HG03469 (cell line): ENCODE data around the gene EVA1A.
"Not testable (repeated sequence)": the region's sequence is repeated elsewhere in the genome, so short reads cannot be mapped to it uniquely, and the experiment has no call there.

Experiments
- ATAC-seq: cut with Tn5 transposase; IDR thresholded peaks from one replicate; pipeline ENCODE4 v1.9.1; 2021; ENCODE audit warnings: mild to moderate bottlenecking, moderate library complexity, moderate number of reproducible peaks; ENCODE audit not compliant: unreplicated experiment

The EVA1A gene

GRCh38 chr2:75489721-75490120, 71.0 kb downstream of the EVA1A start:
- no peak for ATAC-seq

DNA sequence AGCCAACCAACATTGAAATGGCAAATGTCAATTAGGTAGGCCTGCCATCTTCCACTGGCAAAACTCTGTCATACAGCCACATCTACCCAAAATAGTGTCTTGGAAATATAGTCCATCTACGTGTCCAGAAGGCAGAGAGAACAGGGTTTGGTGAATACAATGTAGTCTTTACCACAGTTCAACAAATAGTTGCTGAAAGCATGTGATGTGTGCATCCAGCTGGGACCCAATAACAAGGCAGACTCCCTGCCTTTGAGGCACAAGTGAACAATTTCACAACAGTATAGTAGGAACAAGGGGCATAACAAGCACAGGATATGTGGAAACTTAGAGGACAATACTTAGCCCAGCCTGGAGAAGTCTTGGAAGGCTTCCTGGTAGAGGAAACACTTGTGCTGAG, 72.6 kb downstream of the EVA1A start:
- ATAC-seq, result no peak

- not testable (repeated sequence) for ATAC-seq
These were observed 74.0 kb downstream of the EVA1A start for GRCh38 chr2:75486735-75487134.

DNA sequence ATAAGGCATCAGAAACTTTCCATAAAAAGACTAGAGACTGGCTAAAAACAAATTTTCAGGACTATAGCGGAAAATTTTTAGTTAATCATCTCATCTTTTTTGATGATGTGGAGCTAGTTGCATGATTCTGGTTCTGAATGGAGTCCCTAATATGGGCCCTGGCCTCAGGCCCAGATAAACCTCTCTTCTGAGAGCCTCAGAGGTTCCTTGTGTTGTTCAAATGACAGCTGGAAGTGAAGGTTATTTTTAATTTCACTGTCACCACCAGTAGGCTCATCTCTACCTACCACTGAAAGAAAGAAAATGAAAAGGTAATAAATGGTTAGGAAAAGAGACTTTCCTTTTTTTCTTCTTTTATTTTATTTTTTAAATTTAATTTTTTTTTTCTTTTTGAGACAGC, 75.9 kb downstream of the EVA1A start:
- no peak for ATAC-seq

DNA sequence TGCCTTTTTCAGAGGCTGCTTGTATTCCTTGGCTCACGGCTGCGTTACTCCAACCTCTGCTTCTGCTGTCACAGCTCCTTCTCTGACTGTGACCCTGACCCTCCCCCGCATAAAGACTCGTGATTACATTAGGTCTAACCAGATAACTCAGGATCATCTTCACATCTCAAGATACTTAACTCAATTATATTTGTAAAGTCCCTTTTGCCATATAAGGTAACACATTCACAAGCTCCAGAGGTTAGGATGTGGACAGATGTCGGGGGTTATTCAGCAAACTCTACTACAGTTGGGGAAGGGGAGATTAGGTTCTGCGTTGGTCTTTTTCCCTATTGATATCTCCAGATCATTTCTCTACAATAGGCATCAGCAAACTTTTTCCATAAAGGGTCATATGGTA, 76.9 kb downstream of the EVA1A start:
- no peak for ATAC-seq

- ATAC-seq, result no peak
These were observed 78.3 kb downstream of the EVA1A start for GRCh38 chr2:75482398-75482797.

DNA sequence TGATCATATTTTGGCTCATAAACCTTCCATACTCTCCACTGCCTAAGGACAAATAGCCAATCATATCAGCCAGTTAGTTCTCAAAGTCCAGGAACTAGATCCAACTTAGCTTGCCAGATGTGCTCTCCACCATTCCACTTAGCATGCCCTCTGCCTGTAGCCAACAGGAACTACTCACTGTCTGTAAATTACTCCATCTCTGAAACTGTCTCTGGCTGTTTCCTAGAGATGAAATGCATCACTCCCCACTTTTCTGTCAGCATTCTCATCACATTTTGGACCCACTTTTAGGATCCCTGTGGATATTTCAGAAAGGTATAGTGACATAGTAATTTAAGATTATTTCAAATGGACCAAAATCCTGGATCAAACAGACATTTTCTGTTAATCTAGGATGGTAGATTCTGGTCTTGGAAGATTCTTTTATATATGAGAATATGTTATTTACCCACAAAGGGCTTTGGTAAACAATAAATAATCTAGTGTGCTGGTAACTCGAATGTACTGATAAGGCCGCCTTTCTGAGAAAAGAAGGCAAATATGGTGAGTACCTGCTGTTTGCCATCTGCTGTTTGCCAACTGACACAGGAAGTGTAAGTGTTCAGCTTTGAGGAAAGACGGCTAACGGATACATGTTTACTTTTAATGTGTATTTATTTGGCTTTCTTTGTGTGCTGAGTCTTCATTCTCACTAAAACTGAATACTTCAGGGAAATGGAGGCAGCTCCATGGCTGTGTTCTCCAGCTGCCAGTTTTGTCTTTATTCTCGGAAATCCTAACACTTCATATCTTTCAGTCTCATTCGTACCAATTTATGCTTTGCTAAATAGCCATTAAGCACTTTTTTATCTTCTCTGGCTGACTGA, 79.5 kb downstream of the EVA1A start:
- no peak for ATAC-seq

DNA sequence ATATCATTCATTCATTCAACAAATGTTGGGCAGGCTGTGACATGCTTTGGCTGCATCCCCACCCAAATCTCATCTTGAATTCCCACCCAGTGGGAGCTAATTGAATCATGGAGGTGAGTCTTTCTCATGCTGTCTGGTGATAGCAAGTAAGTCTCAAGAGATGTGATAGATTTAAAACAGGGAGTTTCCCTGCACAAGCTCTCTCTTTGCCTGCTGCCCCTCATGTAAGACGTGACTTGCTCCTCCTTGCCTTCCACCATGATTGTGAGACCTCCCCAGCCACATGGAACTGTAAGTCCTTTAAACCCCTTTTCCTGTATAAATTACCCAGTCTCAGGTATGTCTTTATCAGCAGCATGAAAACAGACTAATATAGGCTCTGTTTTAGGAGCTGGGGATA, 83.0 kb downstream of the EVA1A start:
- ATAC-seq, result not testable (repeated sequence)

GRCh38 chr2:75476761-75477160, 84.0 kb downstream of the EVA1A start:
- no peak for ATAC-seq

DNA sequence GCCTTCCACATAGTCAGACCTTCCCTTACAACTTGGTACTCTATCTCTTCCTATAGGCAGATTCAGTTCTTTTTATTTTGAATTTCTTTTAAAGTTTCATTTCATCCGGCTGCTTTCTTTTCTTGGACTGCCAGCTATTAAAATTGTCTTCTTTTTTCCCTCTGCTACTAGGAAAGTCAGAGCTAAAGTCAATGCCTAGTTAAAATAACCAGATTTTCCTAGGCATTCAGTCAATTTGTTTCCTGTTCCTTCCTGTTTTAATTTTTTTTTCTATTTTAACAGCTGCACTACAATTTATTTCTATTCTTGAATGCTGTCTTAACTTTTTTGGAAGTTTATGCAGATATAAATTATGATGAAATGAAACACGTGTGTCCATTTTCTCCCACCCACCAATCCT, 84.8 kb downstream of the EVA1A start:
- ATAC-seq, result no peak

- no peak for ATAC-seq
These were observed 85.7 kb downstream of the EVA1A start for GRCh38 chr2:75475049-75475448.

DNA sequence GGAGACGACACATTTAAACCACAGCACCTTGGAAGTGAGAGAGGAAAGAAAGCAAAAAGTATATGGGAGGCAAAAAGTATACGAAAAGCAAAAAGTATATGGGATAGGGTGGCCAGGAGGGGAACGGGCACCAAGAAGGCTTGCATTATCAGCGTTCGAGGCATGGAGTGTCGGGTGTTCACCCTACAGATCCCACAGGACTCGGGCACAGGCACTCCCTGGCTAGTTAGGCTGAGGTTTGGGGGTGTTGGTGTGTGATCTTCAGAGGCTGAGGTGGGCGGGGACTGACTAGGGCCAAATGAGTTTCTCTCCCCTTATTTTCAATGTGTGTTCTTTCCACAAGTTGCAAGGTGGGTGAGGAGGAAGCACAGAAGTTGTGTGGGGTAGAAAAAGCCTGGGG, 86.6 kb downstream of the EVA1A start:
- no peak for ATAC-seq

DNA sequence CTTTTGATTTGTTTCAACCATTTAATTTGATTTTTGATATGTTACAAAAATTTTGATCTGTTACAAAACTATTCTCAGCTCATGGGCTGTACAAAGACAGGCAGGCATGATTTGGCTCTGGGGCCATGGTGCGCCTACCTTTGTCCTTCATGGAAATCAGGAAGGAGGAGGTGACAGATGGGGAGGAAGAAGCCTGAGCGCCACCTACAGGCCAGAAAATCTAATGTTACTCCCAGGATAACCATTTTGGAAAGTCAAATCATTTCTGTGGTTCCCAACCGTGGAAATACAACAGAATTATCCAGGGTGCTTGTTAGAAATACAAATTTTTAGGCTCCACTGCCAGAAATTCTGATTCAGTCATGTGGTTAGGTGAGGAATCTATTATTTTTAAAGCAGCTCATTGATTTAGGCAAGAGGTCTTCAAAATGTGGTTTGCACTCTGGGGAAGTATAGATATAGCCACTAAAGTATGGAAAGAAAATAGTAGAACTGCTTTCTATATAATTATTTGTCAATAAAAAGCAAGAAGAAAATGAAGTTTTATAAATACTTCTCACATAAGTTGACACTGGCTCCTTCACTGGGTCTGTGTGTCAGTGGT, 93.9 kb downstream of the EVA1A start:
- ATAC-seq, result no peak

DNA sequence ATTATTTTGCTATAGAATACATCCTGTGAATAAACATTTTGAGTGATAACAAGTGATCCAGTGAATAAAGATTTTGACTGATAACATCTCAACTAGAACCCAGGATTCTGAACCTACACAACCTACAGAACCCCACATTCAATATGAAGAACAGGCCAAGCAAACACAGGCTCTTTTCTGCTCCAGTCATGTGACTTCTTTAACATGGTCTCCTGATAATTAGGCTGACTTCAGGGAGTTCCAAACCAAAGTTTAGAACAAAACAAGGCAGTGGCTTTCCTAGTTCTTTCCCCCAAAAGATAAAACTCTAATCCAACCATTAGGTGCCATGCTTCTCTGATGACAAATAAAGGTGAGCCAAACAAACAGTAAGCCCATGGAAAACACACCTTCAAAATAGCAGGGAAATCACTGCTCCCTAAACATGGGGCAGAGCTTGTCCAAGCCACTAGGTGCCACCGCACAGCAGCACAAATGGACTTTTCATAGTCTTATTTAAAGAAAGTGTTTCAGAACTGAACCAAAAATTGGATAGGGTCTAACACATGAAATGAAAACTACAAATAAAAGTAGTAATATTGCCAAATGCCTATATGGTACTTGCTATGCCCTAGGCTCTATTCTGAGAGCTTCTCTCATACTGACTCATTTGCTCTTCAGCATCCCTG, 95.3 kb downstream of the EVA1A start:
- ATAC-seq, result no peak

DNA sequence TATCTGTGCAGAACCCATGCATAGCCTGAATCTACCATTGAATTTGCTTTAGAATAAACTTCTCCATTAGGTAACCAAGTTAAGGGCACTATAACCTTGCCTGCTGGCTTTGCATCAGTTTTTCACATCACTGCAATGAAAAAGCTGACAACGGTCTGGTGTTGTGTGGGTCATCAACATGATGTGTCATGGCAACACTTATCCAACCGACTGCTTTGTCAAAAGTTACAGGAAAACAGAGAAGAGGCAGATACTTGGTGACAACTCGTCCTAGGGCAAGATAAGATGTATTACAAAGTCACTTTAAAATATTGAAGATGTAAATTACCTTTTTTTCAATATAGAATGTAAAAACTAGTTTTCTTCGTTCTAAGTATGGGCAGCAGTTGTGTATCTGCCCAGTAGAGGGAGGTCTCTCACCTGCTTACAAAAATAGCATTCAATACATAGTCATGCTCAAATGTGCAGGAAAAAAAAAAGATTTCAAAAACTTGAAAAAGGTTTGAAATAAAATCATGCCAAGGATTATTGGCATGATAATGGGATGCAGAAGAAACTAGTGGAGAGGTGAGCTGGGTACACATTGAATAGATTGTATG, 96.3 kb downstream of the EVA1A start:
- peak; percentile 49 for ATAC-seq

DNA sequence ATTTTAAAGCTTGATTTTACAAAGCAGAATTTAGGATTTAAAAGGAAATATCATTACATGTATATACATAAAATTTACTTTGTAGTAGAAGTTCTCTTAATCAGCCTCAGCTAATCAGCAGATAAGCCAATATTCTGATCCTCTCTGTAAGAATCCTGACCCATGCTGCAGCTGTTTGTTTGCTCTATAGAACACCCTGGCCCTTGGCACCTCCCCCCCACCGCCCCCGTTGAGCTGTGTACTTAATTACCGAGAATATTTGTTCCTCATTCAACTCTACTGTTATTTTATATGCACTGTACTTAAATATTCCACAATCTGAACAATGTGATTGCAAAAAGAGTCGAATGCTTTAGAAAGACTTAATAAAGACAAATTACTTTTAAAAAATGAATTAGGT, 98.0 kb downstream of the EVA1A start:
- ATAC-seq, result no peak

DNA sequence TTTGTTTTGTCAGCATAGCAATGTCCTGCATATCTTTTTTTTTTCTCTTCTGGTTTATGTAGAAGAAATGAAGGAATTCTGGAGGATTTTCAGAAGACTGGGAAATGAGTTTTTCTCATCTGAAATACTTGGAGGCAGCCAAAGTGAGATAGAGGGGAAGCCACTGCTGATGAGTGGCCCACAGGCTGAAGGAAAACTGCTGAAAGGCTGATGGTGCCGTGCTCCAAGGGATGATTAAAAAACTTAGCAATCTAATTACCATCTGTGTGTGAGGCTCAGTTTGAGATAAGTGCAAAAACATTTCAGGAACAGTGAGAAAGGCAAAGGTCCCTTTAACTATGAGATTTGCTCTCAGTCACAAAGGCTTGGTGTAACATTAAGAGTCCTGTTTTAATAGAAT, 98.5 kb downstream of the EVA1A start:
- no peak for ATAC-seq

DNA sequence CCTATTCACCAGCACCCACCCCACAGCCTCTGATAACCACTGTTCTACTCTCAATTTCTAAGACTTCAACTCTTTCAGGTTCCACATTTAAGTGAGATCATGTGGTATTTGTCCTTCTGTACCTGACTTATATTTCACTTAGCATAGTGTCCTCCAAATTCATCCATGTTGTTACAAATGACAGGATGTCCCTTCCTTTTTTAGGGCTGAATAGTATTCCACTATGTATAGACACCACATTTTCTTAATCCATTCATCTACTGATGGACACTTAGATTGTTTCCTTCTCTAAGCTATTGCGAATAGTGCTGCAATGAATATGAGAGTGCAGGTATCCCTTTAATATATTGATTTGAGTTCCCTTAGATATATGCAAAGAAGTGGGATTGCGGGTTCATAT, 100.1 kb downstream of the EVA1A start:
- no peak for ATAC-seq

DNA sequence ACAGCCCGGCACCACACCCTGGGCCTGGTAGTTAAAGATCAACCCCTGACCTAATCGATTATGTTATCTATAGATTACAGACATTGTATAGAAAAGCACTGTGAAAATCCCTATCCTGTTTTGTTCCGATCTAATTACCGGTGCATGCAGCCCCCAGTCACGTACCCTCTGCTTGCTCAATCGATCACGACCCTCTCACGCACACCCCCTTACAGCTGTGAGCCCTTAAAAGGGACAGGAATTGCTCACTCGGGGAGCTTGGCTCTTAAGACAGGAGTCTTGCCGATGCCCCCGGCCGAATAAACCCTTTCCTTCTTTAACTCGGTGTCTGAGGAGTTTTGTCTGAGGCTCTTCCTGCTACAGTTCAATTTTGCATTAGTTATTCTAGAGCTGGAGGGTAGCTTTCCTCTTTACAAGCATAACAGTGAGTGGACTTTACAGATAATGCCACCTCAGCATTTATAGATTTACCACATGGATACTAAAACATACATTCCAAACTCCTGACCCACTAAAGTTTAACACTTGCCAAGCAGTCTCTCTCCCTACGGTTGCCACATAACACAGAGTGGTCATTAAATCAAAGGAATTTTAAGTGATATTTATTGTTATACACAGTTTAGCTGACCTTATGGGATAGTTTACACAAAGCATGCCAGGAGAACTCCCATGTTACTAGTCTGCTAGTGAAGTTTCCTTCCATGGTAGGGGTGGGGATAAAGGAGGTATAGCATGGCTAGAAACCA, 101.0 kb downstream of the EVA1A start:
- ATAC-seq, result no peak

DNA sequence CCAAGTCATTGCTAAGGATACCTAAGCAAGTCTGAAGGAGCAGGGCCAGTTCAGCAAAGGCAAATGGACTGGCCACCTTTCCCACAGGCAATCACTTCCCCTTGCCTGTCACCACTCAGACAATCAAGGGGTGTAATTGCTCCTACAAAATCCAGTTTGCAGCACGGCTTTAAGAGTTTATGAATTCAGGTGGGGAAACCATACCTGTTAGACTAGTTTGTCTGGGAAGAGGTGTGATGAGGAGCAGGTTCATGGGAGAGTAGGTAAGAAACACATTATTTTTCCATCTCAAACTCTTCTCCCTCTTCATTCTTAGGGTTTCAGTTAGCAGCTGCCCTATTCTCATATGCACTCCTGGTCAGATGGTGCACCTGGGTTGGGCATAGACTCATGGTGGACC, 102.5 kb downstream of the EVA1A start:
- no peak for ATAC-seq

DNA sequence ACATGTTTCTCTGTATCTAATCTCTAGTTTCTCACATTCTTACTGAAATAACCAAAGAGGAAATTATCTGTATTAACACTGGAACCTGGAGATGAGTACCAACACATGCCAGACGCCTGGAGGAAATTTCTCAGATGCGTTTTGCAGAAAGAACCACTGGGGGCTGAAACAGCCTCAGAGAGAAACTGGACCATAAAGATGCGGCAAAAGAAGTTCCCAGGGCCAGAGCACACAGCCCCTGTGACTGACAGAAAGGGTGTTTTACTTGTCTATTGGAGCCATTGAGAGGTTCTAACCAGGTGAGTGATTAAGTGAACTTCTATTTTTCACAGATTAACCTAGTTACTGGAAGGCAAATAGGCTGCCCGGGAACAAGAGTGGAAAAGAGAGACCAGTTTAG, 103.9 kb downstream of the EVA1A start:
- no peak for ATAC-seq
